Stomach smooth muscle (tissue), 2 donors: ENCODE results near the gene TCL1A.

Source experiments
- H3K27ac ChIP-seq: one replicate; pipeline ENCODE4 v1.7.0; 2013; ENCODE audit warnings: mild to moderate bottlenecking, low read length, inconsistent platforms
- H3K27me3 ChIP-seq, 2 donors: one replicate each; pipeline ENCODE4 v1.7.0; 2013; ENCODE audit warnings: low read length in 2 of 2; ENCODE audit not compliant: insufficient read depth in 2 of 2, control insufficient read depth in 1 of 2
- H3K36me3 ChIP-seq, 2 donors: one replicate each; pipeline ENCODE4 v1.7.0; 2013; ENCODE audit warnings: low read length in 2 of 2; ENCODE audit not compliant: control insufficient read depth in 2 of 2, insufficient read depth in 2 of 2
- H3K4me1 ChIP-seq: one replicate; pipeline ENCODE4 v1.7.0; 2013; ENCODE audit warnings: low read length; ENCODE audit not compliant: control insufficient read depth, insufficient read depth
- H3K4me3 ChIP-seq, 2 donors: one replicate each; pipeline ENCODE4 v1.7.0; 2013; ENCODE audit warnings: low read length in 2 of 2
- H3K9ac ChIP-seq, 2 donors: one replicate each; pipeline ENCODE4 v1.7.0; 2013; ENCODE audit warnings: low read length in 2 of 2, mild to moderate bottlenecking in 1 of 2
- H3K9me3 ChIP-seq, 2 donors: one replicate each; pipeline ENCODE4 v1.7.0; 2013; ENCODE audit warnings: low read length in 2 of 2; ENCODE audit not compliant: control insufficient read depth in 2 of 2
- donor health status: healthy.
- donor health status: Pancreatic carcinoma.

The TCL1A gene

GRCh38 chr14:95705518-95705917 is 8.4 kb downstream of the TCL1A start:
- Histone ChIP-seq H3K9ac (no peak overlapping the region), H3K27ac (no peak overlapping the region), H3K4me1 (no peaks in the 10 kb centered on the region), H3K27me3 (peaks cover 0 to 6% of the 10 kb centered on the region in 2 donors), H3K36me3 (no peaks in the 10 kb centered on the region), H3K4me3 (no peak overlapping the region), H3K9me3 (no peaks in the 10 kb centered on the region)

DNA sequence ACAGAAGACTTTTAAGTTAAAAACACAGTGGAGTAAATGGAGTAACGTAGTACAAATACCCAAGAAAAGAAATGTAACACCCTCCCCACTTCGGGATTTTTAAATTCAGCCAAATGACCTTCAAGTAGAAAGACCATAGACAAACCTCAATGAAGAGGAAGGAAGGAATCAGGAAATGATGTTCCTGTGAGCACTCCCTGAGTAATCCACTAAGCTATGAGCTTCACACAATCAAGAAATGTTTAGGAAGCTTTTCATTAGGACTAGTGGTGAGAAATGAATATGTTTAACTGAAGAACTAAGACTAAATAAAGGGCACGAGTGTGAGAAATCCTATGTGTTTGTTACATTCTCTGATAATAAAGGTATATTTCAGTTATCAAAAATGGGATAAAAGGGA is 10.1 kb downstream of the TCL1A start:
- Histone ChIP-seq H3K27me3 (peaks cover 0 to 3% of the 10 kb centered on the region in 2 donors), H3K9me3 (no peaks in the 10 kb centered on the region), H3K36me3 (no peaks in the 10 kb centered on the region), H3K4me3 (no peak overlapping the region), H3K27ac (no peak overlapping the region), H3K9ac (no peak overlapping the region), H3K4me1 (no peaks in the 10 kb centered on the region)

DNA sequence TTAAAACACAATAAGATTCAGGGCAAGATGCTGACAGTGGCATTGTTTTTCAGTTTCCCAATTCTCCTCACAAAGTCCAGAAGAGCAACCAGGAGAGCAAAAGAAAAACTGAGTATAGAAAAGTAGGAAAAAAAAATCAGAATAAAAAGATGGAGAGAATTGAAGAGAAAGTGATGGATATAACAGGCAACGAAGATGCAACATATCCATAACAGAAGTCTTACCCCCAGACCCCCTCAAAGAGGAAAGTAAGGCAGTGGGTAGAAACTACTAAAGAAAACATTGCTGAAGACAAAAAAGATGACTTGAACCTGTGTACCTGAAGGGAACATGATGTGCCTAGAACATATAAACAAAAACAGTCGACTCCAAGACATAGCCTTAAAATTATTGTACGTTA is 10.6 kb downstream of the TCL1A start:
- H3K27me3 ChIP-seq = peaks cover 0 to 3% of the 10 kb centered on the region in 2 donors
- no peak overlapping the region for H3K27ac ChIP-seq
- no peak overlapping the region for H3K9ac ChIP-seq

DNA sequence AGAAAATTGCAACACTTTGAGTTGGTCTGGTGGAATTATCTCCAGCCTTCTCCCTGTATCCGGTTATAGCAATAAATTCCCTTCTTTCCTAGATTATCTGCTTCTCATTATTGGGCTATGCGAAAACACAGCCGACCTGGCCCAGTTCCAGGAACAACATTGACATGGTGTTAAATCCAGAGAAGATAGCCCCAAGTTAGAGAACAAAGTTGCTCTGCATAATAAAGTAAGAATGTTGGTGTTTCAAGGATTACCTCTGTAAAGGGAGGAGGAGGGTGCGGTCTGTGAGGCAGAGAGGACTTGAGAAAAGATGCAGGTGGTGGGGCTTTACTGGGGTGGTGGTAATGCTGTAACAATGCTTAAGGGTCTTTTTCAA is 12.1 kb downstream of the TCL1A start:
- no peak overlapping the region for H3K9ac ChIP-seq
- H3K27ac ChIP-seq = no peak overlapping the region
- H3K9me3 ChIP-seq = no peaks in the 10 kb centered on the region
- no peaks in the 10 kb centered on the region for H3K36me3 ChIP-seq
- H3K4me1 ChIP-seq = no peaks in the 10 kb centered on the region
- H3K27me3 ChIP-seq = peaks cover 0 to 3% of the 10 kb centered on the region in 2 donors
- no peak overlapping the region for H3K4me3 ChIP-seq

More for the DNA sequence above, 10.6 kb downstream of the TCL1A start:
- no peaks in the 10 kb centered on the region for H3K9me3 ChIP-seq
- H3K4me3 ChIP-seq = no peak overlapping the region
- no peaks in the 10 kb centered on the region for H3K4me1 ChIP-seq
- H3K36me3 ChIP-seq = no peaks in the 10 kb centered on the region

DNA sequence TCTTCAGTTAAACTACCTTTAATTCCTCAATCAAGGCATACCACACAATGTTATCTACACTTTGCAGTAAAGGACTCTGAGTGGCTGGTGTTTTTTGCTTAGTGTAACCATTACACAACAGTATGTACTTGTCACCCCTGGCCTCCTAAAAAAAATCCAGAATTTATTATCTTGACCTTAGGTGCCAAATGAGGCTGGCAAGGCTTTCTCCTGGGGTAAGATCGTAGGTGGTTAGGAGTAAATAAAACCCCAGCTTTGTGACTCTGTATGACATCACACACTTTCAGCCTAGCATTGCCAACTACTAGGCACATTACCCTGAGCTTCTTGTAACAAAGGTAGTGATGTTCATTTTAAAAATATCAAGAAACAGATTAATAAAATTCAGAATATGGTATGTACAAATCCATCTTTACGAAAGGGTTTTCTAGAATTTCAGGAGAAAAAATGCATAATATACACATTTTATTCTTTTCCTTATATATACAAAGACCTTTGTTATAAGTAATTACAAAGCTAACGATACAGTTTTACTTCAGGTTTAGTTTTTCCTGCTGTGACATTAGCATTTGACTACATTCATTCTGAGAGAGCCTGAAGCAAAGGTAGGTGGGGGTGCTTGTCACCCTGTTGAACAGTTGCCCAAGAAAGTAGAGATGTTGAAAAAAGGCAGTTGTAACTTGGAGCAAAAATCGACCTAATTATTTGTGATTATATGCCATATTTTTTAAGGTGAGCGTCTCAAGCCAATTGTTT is 13.5 kb downstream of the TCL1A start:
- Histone ChIP-seq H3K27me3 (peaks cover 0 to 3% of the 10 kb centered on the region in 2 donors), H3K36me3 (no peaks in the 10 kb centered on the region), H3K4me3 (no peak overlapping the region), H3K27ac (no peak overlapping the region), H3K9ac (no peak overlapping the region), H3K9me3 (no peaks in the 10 kb centered on the region), H3K4me1 (no peaks in the 10 kb centered on the region)

GRCh38 chr14:95699412-95699811 is 14.5 kb downstream of the TCL1A start:
- Histone ChIP-seq H3K9ac (no peak overlapping the region), H3K4me3 (no peak overlapping the region), H3K4me1 (no peaks in the 10 kb centered on the region), H3K27ac (no peak overlapping the region), H3K9me3 (no peaks in the 10 kb centered on the region), H3K27me3 (peaks cover 2 to 6% of the 10 kb centered on the region in 2 donors), H3K36me3 (no peaks in the 10 kb centered on the region)

DNA sequence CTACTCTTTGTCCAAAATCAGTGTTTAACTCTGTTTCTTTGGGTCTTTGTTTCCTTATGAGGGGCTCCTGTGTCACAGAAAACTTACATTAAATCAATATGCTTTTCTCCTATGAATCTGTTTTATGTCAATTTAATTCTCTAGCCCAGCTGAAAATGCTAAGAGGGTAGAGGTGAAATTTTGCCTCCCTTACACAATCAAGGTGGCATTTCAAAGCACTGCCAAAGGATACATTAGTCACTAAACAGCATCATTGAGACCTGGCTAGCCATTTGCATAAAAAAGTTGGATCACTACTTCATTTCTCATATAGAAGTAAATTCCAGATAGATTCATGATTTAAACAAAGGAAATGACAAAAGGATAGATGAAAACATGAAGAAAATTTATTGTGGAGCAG is 15.6 kb downstream of the TCL1A start:
- peaks cover 2 to 8% of the 10 kb centered on the region in 2 donors for H3K27me3 ChIP-seq
- no peaks in the 10 kb centered on the region for H3K4me1 ChIP-seq
- H3K9ac ChIP-seq = no peak overlapping the region

GRCh38 chr14:95697764-95698163 is 16.2 kb downstream of the TCL1A start:
- Histone ChIP-seq H3K4me1 (no peaks in the 10 kb centered on the region), H3K27me3 (peaks cover 2 to 8% of the 10 kb centered on the region in 2 donors), H3K27ac (no peak overlapping the region), H3K9ac (no peak overlapping the region), H3K9me3 (no peaks in the 10 kb centered on the region), H3K36me3 (no peaks in the 10 kb centered on the region), H3K4me3 (no peak overlapping the region)

More for the DNA sequence above, 15.6 kb downstream of the TCL1A start:
- H3K4me3 ChIP-seq = no peak overlapping the region
- no peaks in the 10 kb centered on the region for H3K9me3 ChIP-seq
- H3K27ac ChIP-seq = no peak overlapping the region
- H3K36me3 ChIP-seq = no peaks in the 10 kb centered on the region

DNA sequence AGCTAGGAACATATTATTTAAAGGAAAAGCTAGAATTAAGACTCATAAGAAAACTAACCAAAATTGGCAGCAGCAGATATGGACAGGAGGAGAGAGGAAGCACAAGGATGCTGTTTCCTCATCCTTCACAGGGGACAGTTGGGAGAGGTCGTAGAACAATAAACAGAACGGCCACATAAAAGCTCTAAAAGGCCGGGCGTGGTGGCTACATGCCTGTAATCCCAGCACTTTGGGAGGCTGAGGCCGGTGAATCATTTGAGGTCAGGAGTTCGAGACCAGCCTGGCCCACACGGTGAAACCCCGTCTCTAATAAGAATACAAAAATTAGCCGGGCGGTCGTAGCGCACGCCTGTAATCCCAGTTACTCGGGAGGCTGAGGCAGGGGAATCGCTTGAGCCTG is 17.2 kb downstream of the TCL1A start:
- H3K27me3 ChIP-seq = peaks cover 4 to 10% of the 10 kb centered on the region in 2 donors
- H3K4me3 ChIP-seq = no peak overlapping the region
- no peak overlapping the region for H3K27ac ChIP-seq
- H3K4me1 ChIP-seq = no peaks in the 10 kb centered on the region
- no peaks in the 10 kb centered on the region for H3K9me3 ChIP-seq
- H3K36me3 ChIP-seq = no peaks in the 10 kb centered on the region
- H3K9ac ChIP-seq = no peak overlapping the region

GRCh38 chr14:95695913-95696312 is 18.0 kb downstream of the TCL1A start:
- Histone ChIP-seq H3K9ac (no peak overlapping the region), H3K27me3 (peaks cover 6 to 7% of the 10 kb centered on the region in 2 donors), H3K36me3 (no peaks in the 10 kb centered on the region), H3K27ac (no peak overlapping the region), H3K9me3 (no peaks in the 10 kb centered on the region), H3K4me3 (no peak overlapping the region), H3K4me1 (no peaks in the 10 kb centered on the region)

DNA sequence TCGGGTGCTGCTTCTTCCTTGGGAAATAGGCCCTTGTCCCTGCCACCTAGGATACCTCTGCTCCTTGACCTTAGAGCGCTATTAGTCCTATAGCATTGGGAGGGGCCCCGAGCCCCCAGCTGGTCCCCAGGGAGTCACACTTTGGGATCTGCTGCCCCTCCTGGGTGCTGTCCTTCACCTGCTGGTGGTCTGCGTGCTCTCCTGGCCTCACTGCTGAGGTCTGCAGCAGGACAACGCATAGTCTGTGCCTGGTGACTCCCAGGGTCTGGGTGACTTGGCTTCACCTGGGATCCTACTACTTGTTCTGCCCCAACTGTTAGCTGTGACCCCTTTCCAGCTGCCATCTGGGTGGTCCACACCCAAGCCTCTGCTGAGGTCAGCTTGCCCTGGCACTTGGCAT is 18.9 kb downstream of the TCL1A start:
- Histone ChIP-seq H3K4me3 (no peak overlapping the region), H3K27me3 (peaks cover 6 to 7% of the 10 kb centered on the region in 2 donors), H3K27ac (no peak overlapping the region), H3K36me3 (no peaks in the 10 kb centered on the region), H3K9ac (no peak overlapping the region), H3K9me3 (no peaks in the 10 kb centered on the region), H3K4me1 (no peaks in the 10 kb centered on the region)
